ENCODE measurements around the gene PTX4.

The PTX4 gene

DNA sequence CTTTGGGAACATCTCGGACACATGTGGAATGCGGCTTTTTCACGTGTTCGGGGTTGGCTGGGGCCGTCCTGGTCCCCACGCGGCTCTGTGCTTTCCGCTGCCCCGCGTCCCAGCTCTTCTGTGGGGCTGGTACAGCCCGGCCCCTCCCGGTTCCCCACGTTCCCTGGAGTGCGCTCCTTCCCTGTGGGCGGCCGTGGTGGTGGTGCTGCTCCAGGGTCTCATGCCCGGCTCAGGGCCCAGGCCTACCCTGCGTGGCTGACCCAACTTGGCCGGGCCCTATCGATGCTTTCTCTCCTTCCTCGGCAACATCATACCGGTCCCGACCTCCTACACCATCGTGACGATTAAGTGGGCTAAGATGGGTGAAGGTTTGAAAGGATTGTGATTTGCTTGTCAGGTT, 7.7 kb upstream of the PTX4 start:
- Histone ChIP-seq H3K4me1 (ENCODE audit: control insufficient read depth, insufficient read depth, low read length) (peaks cover 16% of the 10 kb centered on the region), H3K27me3 (replicated peaks; ENCODE audit: control insufficient read depth, insufficient read depth, low read length) (no peaks in the 10 kb centered on the region), H3K36me3 (ENCODE audit: control insufficient read depth, insufficient read depth, low read length, severe bottlenecking) (peaks cover 29% of the 10 kb centered on the region), H3K9me3 (ENCODE audit: control insufficient read depth, low read length) (no peaks in the 10 kb centered on the region), H3K9ac (ENCODE audit: low read length) (no peak overlapping the region), H3K4me3 (ENCODE audit: low read length) (no peak overlapping the region)
- DNase-seq (ENCODE audit: low read depth), result no peak

DNA sequence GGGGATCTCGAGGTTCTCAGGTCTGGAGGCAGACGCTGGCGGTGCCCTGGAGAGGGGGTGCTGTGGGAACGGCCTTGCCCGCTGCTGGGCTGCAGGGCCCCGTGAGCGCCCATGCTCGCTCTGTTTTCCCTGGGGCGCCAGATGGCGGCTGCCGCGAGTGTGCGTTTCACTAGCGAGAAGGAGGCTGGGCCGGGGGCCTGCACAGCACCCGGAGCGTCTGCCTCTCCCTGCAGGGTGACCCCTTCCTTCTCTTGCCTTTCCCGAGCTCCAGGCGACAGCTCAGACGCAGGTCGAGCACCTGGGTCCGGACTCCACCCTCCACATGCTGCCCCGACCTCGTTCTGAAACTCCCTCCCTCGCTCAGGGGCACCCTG, 7.1 kb upstream of the PTX4 start:
- no peak overlapping the region for H3K4me3 ChIP-seq (ENCODE audit: low read length)
- H3K27me3 ChIP-seq (replicated peaks; ENCODE audit: control insufficient read depth, insufficient read depth, low read length), result no peaks in the 10 kb centered on the region
- DNase-seq (ENCODE audit: low read depth), result no peak
- no peaks in the 10 kb centered on the region for H3K9me3 ChIP-seq (ENCODE audit: control insufficient read depth, low read length)
- H3K4me1 ChIP-seq (ENCODE audit: control insufficient read depth, insufficient read depth, low read length), result peaks cover 16% of the 10 kb centered on the region
- no peak overlapping the region for H3K9ac ChIP-seq (ENCODE audit: low read length)
- H3K36me3 ChIP-seq (ENCODE audit: control insufficient read depth, insufficient read depth, low read length, severe bottlenecking), result peaks cover 29% of the 10 kb centered on the region

GRCh38 chr16:1495211-1495888, 6.6 kb upstream of the PTX4 start:
- DNase-seq (ENCODE audit: low read depth), result no peak
- Histone ChIP-seq H3K9me3 (ENCODE audit: control insufficient read depth, low read length) (no peaks in the 10 kb centered on the region), H3K4me1 (ENCODE audit: control insufficient read depth, insufficient read depth, low read length) (peaks cover 16% of the 10 kb centered on the region), H3K9ac (ENCODE audit: low read length) (no peak overlapping the region), H3K4me3 (ENCODE audit: low read length) (no peak overlapping the region), H3K36me3 (ENCODE audit: control insufficient read depth, insufficient read depth, low read length, severe bottlenecking) (peaks cover 29% of the 10 kb centered on the region), H3K27me3 (replicated peaks; ENCODE audit: control insufficient read depth, insufficient read depth, low read length) (no peaks in the 10 kb centered on the region)

DNA sequence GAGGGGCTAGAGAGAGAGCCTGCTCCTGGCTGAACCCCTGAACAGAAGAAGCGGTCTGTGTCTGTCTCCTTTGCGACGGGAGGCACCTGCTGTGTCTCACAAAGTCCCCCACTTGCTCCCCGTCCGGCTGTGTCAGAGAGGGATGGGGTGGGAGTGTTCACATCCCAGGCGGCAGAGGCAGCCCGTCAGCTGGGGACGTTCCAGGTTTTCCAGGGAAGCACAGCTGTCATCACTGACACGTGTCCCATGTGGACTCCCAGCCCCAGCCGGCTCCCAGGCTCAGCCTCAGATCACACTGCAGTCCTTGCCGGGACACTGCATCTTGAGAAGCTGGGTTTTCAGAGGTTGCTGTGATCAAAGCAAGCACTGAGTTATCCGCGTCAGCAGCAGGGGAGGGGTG, 6.0 kb upstream of the PTX4 start:
- peak overlapping the region; percentile 7 for H3K9ac ChIP-seq (ENCODE audit: low read length)
- peaks cover 26% of the 10 kb centered on the region for H3K36me3 ChIP-seq (ENCODE audit: control insufficient read depth, insufficient read depth, low read length, severe bottlenecking)
- peaks cover 16% of the 10 kb centered on the region for H3K4me1 ChIP-seq (ENCODE audit: control insufficient read depth, insufficient read depth, low read length)
- no peaks in the 10 kb centered on the region for H3K27me3 ChIP-seq (replicated peaks; ENCODE audit: control insufficient read depth, insufficient read depth, low read length)
- no peak for DNase-seq (ENCODE audit: low read depth)
- H3K4me3 ChIP-seq (ENCODE audit: low read length), result peak overlapping the region; percentile 89
- no peaks in the 10 kb centered on the region for H3K9me3 ChIP-seq (ENCODE audit: control insufficient read depth, low read length)

DNA sequence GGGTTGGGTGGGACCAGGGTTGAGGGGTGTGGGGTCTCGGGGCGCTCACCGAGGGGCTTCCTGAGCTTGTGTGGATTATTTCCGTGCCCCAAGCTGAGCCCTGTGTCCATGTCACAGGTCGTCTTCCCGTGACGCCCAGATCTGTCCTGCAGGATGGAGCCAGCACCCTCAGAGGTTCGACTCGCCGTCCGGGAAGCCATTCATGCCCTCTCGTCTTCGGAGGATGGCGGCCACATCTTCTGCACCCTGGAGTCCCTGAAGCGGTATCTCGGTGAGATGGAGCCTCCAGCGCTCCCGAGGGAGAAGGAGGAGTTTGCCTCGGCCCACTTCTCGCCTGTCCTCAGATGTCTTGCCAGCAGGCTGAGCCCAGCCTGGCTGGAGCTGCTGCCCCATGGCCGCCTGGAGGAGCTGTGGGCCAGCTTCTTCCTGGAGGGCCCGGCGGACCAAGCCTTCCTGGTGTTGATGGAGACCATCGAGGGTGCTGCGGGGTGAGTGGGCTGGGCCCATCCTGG, 5.4 kb upstream of the PTX4 start:
- H3K4me3 ChIP-seq (ENCODE audit: low read length), result peak overlapping the region; percentile 89
- peaks cover 26% of the 10 kb centered on the region for H3K36me3 ChIP-seq (ENCODE audit: control insufficient read depth, insufficient read depth, low read length, severe bottlenecking)
- H3K4me1 ChIP-seq (ENCODE audit: control insufficient read depth, insufficient read depth, low read length), result peaks cover 16% of the 10 kb centered on the region
- H3K27me3 ChIP-seq (replicated peaks; ENCODE audit: control insufficient read depth, insufficient read depth, low read length), result no peaks in the 10 kb centered on the region
- DNase-seq (ENCODE audit: low read depth), result peak; percentile 60
- no peaks in the 10 kb centered on the region for H3K9me3 ChIP-seq (ENCODE audit: control insufficient read depth, low read length)
- H3K9ac ChIP-seq (ENCODE audit: low read length), result peak overlapping the region; percentile 86

DNA sequence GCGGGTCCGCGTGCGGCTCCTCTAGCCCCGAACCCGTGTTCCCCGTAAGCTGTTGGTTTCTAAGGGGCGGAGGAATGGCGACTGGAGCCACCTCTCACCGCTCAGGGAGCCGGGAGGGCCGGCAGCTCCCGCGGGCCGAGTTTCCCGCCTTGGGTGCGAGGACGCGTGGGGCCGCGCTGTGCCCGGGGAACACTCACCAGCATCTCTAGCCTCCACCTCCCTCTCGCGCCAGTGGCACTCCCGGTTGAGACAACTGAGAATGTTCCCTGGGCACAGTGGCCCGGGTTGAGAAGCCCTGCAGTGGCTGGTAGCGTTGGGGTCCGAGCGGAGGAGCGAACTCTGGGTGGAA, 5.0 kb upstream of the PTX4 start:
- peaks cover 16% of the 10 kb centered on the region for H3K4me1 ChIP-seq (ENCODE audit: control insufficient read depth, insufficient read depth, low read length)
- no peaks in the 10 kb centered on the region for H3K27me3 ChIP-seq (replicated peaks; ENCODE audit: control insufficient read depth, insufficient read depth, low read length)
- peak overlapping the region; percentile 89 for H3K4me3 ChIP-seq (ENCODE audit: low read length)
- DNase-seq (ENCODE audit: low read depth), result peak; percentile 55
- no peaks in the 10 kb centered on the region for H3K9me3 ChIP-seq (ENCODE audit: control insufficient read depth, low read length)
- H3K9ac ChIP-seq (ENCODE audit: low read length), result peak overlapping the region; percentile 86
- peaks cover 26% of the 10 kb centered on the region for H3K36me3 ChIP-seq (ENCODE audit: control insufficient read depth, insufficient read depth, low read length, severe bottlenecking)

- DNase-seq (ENCODE audit: low read depth), result peak; percentile 94
- peaks cover 16% of the 10 kb centered on the region for H3K4me1 ChIP-seq (ENCODE audit: control insufficient read depth, insufficient read depth, low read length)
- peaks cover 24% of the 10 kb centered on the region for H3K36me3 ChIP-seq (ENCODE audit: control insufficient read depth, insufficient read depth, low read length, severe bottlenecking)
Observed at GRCh38 chr16:1492923-1493745, 4.4 kb upstream of the PTX4 start, which contains the start of gene TELO2. Gene TELO2, plus strand, starts transcription at chr16:1493360. Its CDS starts 922 bp downstream, at chr16:1494282.

DNA sequence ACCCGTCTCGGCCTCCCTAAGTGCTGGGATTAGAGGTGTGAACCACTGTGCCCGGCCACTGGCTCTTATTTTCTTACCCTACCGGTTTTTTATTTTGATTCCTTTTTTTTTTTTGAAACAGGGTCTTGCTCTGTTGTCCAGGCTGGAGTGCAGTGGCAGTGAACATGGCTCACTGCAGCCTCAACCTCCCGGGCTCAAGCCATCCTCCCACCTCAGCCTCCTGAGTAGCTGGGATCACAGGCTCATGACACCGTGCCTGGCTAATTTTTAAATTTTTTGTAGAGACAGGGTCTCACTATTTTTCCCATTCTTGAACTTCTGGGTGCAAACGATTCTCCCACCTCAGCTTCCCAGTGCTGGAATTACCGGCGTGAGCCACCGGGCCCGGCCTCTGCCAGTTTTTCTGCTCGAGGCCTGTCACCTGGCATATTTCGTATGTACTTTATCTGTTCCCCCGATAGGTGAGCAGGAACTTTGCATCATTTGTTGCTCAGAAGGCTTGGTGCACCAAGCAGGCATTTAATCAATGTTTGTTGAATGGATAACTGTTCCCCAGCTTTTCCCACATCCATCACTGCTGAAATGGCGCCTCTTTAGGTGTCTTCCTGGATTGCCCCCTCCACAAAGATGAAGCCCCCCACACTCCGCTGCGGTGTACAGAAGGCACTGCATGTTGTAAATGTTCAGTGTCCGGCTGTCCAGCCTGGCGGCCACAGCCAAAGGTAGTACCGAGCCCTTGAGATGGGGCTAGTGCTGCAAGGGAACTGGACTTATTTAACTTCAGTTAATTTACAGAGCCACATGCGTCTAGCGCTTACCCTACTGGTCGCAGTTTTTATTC, 3.6 kb upstream of the PTX4 start:
- Histone ChIP-seq H3K4me1 (ENCODE audit: control insufficient read depth, insufficient read depth, low read length) (peaks cover 16% of the 10 kb centered on the region), H3K9ac (ENCODE audit: low read length) (peak overlapping the region; percentile 83), H3K9me3 (ENCODE audit: control insufficient read depth, low read length) (no peaks in the 10 kb centered on the region), H3K36me3 (ENCODE audit: control insufficient read depth, insufficient read depth, low read length, severe bottlenecking) (peaks cover 20% of the 10 kb centered on the region), H3K4me3 (ENCODE audit: low read length) (peak overlapping the region; percentile 89), H3K27me3 (replicated peaks; ENCODE audit: control insufficient read depth, insufficient read depth, low read length) (no peaks in the 10 kb centered on the region)
- no peak for DNase-seq (ENCODE audit: low read depth)

More at GRCh38 chr16:1492923-1493745, 4.4 kb upstream of the PTX4 start, which contains the start of gene TELO2:
- H3K9ac ChIP-seq (ENCODE audit: low read length), result peak within 1 kb of the TSS; percentile 86
- H3K27me3 ChIP-seq (replicated peaks; ENCODE audit: control insufficient read depth, insufficient read depth, low read length), result no peaks in the 10 kb centered on the region
- peak within 1 kb of the TSS; percentile 89 for H3K4me3 ChIP-seq (ENCODE audit: low read length)
- H3K9me3 ChIP-seq (ENCODE audit: control insufficient read depth, low read length), result no peaks in the 10 kb centered on the region

DNA sequence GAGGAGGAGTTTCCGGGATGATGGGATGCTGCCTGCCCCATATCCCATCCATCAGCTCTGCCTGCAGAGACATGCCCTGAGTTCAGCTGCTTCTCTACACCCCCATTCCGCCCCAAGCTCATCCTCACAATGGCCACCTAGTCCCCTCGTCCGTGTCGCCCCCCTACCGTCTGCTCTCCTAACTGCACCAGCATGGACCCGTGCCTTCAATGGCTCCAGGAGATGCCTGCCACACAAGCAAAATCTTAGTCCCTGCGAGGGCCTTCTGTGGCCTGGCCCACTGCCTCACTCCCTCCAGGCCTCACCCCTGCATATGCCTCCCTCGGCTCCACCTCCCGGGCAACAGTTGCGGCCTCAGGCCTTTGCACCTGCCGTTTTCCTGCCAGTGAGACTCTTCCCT, 2.6 kb upstream of the PTX4 start:
- Histone ChIP-seq H3K27me3 (replicated peaks; ENCODE audit: control insufficient read depth, insufficient read depth, low read length) (no peaks in the 10 kb centered on the region), H3K9me3 (ENCODE audit: control insufficient read depth, low read length) (no peaks in the 10 kb centered on the region), H3K4me3 (ENCODE audit: low read length) (no peak overlapping the region), H3K4me1 (ENCODE audit: control insufficient read depth, insufficient read depth, low read length) (peaks cover 16% of the 10 kb centered on the region), H3K36me3 (ENCODE audit: control insufficient read depth, insufficient read depth, low read length, severe bottlenecking) (peaks cover 10% of the 10 kb centered on the region), H3K9ac (ENCODE audit: low read length) (no peak overlapping the region)
- DNase-seq (ENCODE audit: low read depth), result no peak

- Histone ChIP-seq H3K4me1 (ENCODE audit: control insufficient read depth, insufficient read depth, low read length) (peaks cover 9% of the 10 kb centered on the region), H3K27me3 (replicated peaks; ENCODE audit: control insufficient read depth, insufficient read depth, low read length) (no peaks in the 10 kb centered on the region), H3K36me3 (ENCODE audit: control insufficient read depth, insufficient read depth, low read length, severe bottlenecking) (no peaks in the 10 kb centered on the region), H3K4me3 (ENCODE audit: low read length) (no peak overlapping the region), H3K9ac (ENCODE audit: low read length) (no peak overlapping the region), H3K9me3 (ENCODE audit: control insufficient read depth, low read length) (no peaks in the 10 kb centered on the region)
- no peak for DNase-seq (ENCODE audit: low read depth)
Observed at GRCh38 chr16:1489077-1489476, 333 bp upstream of the PTX4 start.

Measured in adipocyte (in vitro differentiated cells).